Spleen (tissue), 7 donors: ENCODE data around the gene HYCC1.

ENCODE experiments used
- CTCF ChIP-seq, 11 experiments: fragments of 200-600 bp in 7 of 11; fragments of 450-650 bp in 4 of 11; sonication (generic) in 4 of 11; IDR thresholded peaks in 8 of 11; conservative IDR thresholded peaks in 3 of 11; 1 replicate in 7 of 11; 2 replicates in 4 of 11; pipeline versions ENCODE4 v1.4.0 to v1.8.0; 2016 to 2021; ENCODE audit warnings: antibody characterized with exemption in 11 of 11, inconsistent platforms in 4 of 11, mild to moderate bottlenecking in 1 of 11
- POLR2A ChIP-seq, 3 donors: fragments of 450-650 bp; IDR thresholded peaks; one replicate each; pipeline ENCODE4 v1.5.1; 2017; ENCODE audit warnings: antibody characterized with exemption in 3 of 3, mild to moderate bottlenecking in 1 of 3
- POLR2AphosphoS5 ChIP-seq, 3 donors: sonication (generic); formaldehyde crosslinking; IDR thresholded peaks; one replicate each; pipeline ENCODE4 v1.5.1; 2017; ENCODE audit warnings: antibody characterized with exemption in 3 of 3
- donor health status: DM: no; HTN: no; CAD: no; lungs with moderate emphysema.
- donor health status: DM: no; HTN: no; CAD: no.
- donor health status: DM: no; HTN: no; CAD: no.

GRCh38 chr7:23022258-23022769 is 8.4 kb upstream of the HYCC1 start:
- TF ChIP-seq POLR2A (IDR thresholded peaks at IDR 0.05) (no peak), CTCF (IDR thresholded peaks at IDR 0.05 in 8 of 11, conservative IDR thresholded peaks at IDR 0.05 in 3 of 11) (no peak), POLR2AphosphoS5 (IDR thresholded peaks at IDR 0.05) (peak in 1 of 3 donors; percentile 55)
